Progenitor cell of endocrine pancreas (in vitro differentiated cells): ENCODE results near the gene NBPF6. TPM values are rescaled to one million over a fixed set of nuclear protein-coding genes. Genes with fewer than 3 reads are reported as not detected.
"Not testable (repeated sequence)": the region's sequence is repeated elsewhere in the genome, so short reads cannot be mapped to it uniquely, and the experiment has no call there.

ENCODE experiments used
- DNase-seq: peaks from one replicate; pipeline ENCODE4 v3.0.0; 2021; ENCODE audit warnings: low spot score; ENCODE audit not compliant: unreplicated experiment
- H3K27ac Mint-ChIP-seq: 2 replicates; pipeline ENCODE4 v1.8.0; 2021; ENCODE audit warnings: mild to moderate bottlenecking, moderate library complexity, mixed read lengths
- H3K27me3 Mint-ChIP-seq: 2 replicates; pipeline ENCODE4 v1.8.0; 2021; ENCODE audit warnings: mixed read lengths
- H3K36me3 Mint-ChIP-seq: 2 replicates; pipeline ENCODE4 v1.8.0; 2022; ENCODE audit warnings: mixed read lengths; ENCODE audit not compliant: insufficient read depth
- H3K4me1 Mint-ChIP-seq: 2 replicates; pipeline ENCODE4 v1.8.0; 2021; ENCODE audit warnings: low read depth, mixed read lengths
- H3K4me3 Mint-ChIP-seq: 2 replicates; pipeline ENCODE4 v1.8.0; 2021; ENCODE audit warnings: low read depth, mild to moderate bottlenecking, moderate library complexity, mixed read lengths
- H3K9me3 Mint-ChIP-seq: 2 replicates; pipeline ENCODE4 v1.8.0; 2021; ENCODE audit warnings: low read depth, mixed read lengths
- long read RNA-seq: library from polyadenylated mRNA; unstranded; transcript quantifications from one replicate; pipeline ENCODE4 v2.0.0, GENCODE V29; 2020
- total RNA-seq: library from RNA; stranded (reverse); gene quantifications from 2 replicates; pipeline ENCODE4 v1.2.1, GENCODE V29; 2021

NBPF6 gene, protein sequence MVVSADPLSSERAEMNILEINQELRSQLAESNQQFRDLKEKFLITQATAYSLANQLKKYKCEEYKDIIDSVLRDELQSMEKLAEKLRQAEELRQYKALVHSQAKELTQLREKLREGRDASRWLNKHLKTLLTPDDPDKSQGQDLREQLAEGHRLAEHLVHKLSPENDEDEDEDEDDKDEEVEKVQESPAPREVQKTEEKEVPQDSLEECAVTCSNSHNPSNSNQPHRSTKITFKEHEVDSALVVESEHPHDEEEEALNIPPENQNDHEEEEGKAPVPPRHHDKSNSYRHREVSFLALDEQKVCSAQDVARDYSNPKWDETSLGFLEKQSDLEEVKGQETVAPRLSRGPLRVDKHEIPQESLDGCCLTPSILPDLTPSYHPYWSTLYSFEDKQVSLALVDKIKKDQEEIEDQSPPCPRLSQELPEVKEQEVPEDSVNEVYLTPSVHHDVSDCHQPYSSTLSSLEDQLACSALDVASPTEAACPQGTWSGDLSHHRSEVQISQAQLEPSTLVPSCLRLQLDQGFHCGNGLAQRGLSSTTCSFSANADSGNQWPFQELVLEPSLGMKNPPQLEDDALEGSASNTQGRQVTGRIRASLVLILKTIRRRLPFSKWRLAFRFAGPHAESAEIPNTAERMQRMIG
- not detected in 2 replicates for total RNA-seq
- long read RNA-seq = 0 reads

DNA sequence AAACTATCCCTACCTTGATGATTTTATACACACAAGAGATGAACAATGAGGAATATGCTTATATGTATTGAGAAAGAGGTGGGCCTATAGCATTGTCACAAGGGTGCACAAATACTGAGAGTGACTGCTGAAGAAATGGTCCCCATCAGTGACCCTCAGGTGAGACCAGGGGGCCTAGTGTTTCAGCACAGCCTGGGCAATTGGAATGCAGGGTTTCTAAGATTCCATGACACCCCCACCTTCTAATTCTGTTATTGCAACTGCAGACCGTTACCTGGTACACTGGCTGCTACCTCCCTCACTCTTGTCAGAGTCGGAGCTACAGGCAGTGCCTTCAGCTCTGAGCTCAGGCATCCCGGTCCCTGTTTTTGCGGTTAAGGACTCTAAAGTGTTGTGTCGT lies at the start of gene NBPF6:
NBPF6 (plus strand) TSS at position 301 of the 400 bp plus-strand sequence. CDS start 259 bp downstream, outside the sequence.
- not testable (repeated sequence) for H3K27ac Mint-ChIP-seq, DNase-seq, H3K9me3 Mint-ChIP-seq, H3K4me3 Mint-ChIP-seq, H3K36me3 Mint-ChIP-seq, H3K27me3 Mint-ChIP-seq, H3K4me1 Mint-ChIP-seq

DNA sequence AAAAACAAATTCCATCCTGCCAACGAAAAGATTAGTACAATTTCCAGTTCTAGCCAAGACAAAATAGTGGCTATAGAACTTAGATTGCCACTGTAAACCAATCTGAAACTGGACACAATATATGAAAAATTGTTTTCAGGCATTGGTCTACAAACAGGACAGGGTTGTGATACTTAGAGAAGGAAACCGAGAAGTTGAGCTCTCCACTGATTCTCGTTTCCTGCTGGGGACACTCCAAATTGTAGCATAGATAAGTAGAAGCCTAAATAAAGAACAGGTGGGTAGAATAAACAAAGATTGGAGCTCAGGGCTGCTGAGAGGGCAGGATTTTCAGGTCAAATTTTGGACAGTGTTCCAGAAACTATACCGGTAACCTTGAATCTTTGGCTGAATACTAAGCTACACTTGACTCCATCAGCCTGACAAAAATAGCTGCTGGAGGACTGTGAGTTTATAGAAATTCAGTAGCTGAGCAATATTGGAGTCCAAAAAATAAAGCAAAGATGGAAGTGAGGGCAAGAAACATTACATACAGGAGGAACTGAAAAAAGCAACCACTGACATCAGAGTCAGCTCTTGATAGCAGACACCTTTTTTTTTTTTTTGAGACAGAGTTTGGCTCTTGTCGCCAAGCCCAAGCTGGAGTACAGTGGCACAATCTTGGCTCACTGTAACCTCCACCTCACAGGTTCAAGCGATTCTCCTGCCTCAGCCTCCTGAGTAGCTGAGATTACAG lies 38.9 kb upstream of the NBPF6 start:
- H3K36me3 Mint-ChIP-seq, H3K4me3 Mint-ChIP-seq, DNase-seq, H3K4me1 Mint-ChIP-seq, H3K27me3 Mint-ChIP-seq, H3K27ac Mint-ChIP-seq, H3K9me3 Mint-ChIP-seq: not testable (repeated sequence)

DNA sequence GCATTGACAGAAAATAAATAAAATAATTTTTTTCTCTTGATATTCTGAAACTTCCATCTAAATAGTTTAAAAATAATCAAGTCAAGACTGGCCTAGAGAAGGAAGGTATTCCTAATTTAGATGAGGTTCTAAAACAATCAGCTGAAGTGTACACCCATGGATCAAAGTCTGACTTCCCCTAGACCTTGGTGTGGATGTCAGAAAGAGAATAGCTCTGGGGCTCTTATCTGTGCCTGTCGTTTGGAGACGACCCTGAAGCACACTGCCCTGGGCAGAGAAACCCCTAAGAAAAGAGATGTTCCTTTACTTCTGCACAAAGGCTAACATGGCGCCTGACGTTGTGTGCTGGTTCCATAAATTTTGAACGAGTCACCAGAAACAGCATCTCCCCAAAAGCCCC lies 30.0 kb upstream of the NBPF6 start:
- not testable (repeated sequence) for H3K9me3 Mint-ChIP-seq, H3K36me3 Mint-ChIP-seq, H3K4me1 Mint-ChIP-seq, H3K4me3 Mint-ChIP-seq, H3K27me3 Mint-ChIP-seq, DNase-seq, H3K27ac Mint-ChIP-seq

DNA sequence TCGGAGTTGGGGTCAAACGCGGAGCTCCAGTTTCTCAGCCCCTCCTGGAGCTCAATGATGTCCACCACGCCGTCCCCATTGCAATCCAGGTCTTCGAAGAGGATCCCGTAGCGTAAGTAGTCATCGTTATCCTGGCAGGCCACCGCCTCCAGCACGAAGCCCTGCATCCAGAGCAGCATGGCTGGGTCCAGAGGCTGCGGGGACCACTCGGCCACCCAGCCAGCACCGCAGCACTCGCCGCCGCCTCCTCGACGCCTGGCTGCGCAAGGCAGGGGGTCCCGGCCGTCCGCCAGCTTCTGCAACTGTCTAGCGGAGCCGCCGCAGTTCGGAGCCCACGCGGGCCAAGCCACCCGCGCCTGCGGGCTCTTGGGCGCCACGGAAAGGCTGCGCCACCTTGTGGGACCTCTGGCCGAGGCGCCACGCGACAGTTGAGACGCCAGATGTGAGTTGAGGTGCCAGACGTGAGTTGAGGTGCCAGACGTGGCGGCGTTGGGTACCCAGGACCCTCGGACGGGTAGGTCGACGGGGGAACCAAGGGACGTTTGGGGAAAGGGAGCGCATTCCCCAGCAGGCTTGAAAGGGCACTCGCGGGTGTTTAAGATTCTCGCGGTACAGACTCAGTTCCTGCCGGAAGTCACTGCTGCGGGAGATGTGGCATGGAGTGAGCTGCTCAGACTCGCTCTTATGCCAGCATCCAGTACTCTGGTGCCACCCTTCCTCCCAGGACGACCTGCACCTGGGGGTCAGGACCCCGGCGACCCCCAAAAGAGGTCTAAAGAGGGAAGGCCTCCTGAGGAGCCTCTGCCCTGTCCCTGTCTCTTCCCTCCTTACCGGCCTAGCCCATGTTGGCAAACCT lies 28.9 kb upstream of the NBPF6 start:
- DNase-seq, H3K9me3 Mint-ChIP-seq, H3K4me3 Mint-ChIP-seq, H3K36me3 Mint-ChIP-seq, H3K4me1 Mint-ChIP-seq, H3K27me3 Mint-ChIP-seq, H3K27ac Mint-ChIP-seq: not testable (repeated sequence)

DNA sequence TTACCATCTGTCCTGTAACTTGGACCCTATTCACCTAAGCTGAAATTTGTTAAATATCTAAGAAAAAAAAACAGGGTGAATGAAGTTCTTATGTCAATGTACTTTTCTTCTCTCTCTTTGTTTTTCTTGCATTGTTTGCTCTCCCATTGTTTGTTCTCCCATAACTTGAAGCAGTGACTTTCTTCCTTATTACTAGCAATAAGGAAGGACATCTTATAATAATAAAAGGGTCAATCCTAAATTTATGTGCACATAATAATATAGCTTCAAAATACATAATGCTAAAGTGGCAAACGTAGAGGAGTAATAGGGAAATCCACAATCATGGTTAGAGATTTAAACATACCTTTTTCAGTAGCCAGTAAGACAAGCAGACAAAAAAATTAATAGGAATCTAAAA lies 23.3 kb upstream of the NBPF6 start:
- not testable (repeated sequence) for H3K4me3 Mint-ChIP-seq

DNA sequence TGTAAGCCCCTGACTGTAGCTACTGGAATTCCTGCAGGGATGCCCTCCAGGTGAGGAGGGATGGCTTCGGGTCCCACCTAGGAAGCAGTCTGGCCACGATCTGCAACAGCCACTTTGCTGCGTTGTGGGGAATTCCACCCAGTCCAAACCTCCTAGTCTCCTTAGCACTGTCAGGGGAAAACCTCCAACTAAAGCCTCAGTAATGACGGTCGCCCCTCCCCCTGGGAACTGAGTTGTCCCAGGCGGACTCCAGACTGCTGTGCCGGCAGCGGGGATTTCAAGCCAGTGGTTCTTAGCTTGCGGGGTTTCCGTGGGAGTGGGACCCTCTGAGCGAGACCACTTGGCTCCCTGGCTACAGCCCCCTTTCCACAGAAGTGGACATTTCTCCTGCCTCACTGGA lies 18.1 kb upstream of the NBPF6 start:
- H3K36me3 Mint-ChIP-seq, H3K27ac Mint-ChIP-seq, H3K4me1 Mint-ChIP-seq, H3K9me3 Mint-ChIP-seq, H3K27me3 Mint-ChIP-seq, H3K4me3 Mint-ChIP-seq, DNase-seq: not testable (repeated sequence)

More for the DNA sequence above, 23.3 kb upstream of the NBPF6 start:
- not testable (repeated sequence) for H3K27ac Mint-ChIP-seq, H3K27me3 Mint-ChIP-seq, DNase-seq, H3K4me1 Mint-ChIP-seq, H3K36me3 Mint-ChIP-seq, H3K9me3 Mint-ChIP-seq

DNA sequence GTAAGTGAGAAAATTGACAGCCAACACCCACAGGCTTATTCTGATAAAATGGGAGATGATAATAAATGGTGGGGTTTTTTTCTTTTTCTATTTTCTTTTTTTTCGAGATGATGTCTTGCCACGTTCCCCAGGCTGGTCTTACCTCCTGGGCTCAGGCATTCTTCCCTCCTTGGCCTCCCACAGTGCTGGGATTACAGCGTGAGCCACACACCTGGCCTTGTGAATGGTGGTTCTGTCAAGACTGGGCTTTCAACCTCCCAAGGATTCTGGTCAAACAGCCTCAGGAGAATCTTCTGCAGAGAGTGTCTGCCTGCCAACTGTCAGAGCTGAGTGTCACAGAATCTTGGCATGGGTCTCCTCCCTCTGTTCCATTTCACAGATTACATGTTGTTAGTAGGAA lies 16.7 kb upstream of the NBPF6 start:
- not testable (repeated sequence) for H3K27me3 Mint-ChIP-seq, H3K36me3 Mint-ChIP-seq, H3K4me1 Mint-ChIP-seq, H3K27ac Mint-ChIP-seq, H3K9me3 Mint-ChIP-seq, H3K4me3 Mint-ChIP-seq, DNase-seq

DNA sequence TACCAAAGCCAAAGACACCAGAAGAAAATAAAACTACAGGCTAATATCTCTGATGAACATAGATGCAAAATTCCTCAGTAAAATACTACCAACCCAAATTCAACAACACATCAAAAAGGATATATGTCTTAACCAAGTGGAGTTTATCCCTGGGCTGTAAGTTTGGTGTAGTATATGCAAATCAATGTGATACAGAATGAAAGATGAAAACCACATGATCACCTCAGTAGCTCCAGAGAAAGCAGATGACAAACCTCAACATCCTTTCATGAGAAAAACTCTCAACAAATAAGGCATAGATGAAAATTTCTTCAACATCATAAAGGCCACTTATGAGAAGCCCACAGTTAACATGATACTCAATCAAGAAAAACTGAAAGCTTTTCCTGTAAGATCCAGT lies 11.6 kb upstream of the NBPF6 start:
- not testable (repeated sequence) for H3K27me3 Mint-ChIP-seq, DNase-seq, H3K27ac Mint-ChIP-seq, H3K4me1 Mint-ChIP-seq, H3K9me3 Mint-ChIP-seq, H3K4me3 Mint-ChIP-seq, H3K36me3 Mint-ChIP-seq

DNA sequence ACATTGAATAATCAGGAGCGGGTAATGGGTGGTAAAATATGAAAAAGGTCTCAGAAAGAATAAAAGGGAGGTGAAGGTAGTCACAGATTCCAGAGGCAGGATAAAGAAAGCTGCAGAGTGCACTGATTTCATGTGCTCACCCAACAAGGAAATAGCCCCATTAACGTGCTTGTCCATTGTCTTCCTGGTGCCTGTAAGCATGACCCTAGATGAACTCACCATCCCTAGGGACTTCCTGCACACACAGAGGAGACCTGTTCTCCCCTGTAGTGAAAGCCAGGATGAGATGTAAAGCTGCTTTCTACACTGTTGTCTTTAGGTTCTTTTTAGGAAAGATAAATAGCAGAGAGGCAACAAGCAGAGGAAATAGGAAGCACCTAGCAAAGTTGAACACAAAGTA lies 4.4 kb downstream of the NBPF6 start:
- not testable (repeated sequence) for H3K27me3 Mint-ChIP-seq, H3K27ac Mint-ChIP-seq, H3K4me3 Mint-ChIP-seq, H3K4me1 Mint-ChIP-seq, DNase-seq, H3K36me3 Mint-ChIP-seq, H3K9me3 Mint-ChIP-seq

DNA sequence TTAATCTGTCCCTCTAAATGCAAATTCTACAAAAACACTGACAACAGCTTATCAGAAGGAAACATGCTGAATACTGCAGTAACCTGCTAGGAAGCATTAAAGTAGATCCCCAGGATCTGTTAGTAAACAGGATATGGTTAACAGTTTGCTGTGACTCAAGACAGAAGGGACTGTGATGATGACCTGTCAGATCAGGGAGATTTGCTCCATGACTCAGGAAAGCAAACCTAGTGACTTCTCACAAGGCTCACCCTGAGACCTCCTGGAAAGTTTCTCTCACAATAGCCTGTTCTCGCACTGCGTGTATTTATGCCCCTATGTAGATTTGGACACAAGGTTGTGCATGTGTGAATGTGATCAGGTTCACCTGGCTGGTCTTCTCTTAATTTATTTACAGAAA lies 8.5 kb downstream of the NBPF6 start:
- H3K36me3 Mint-ChIP-seq, DNase-seq, H3K4me3 Mint-ChIP-seq, H3K27me3 Mint-ChIP-seq, H3K27ac Mint-ChIP-seq, H3K9me3 Mint-ChIP-seq, H3K4me1 Mint-ChIP-seq: not testable (repeated sequence)

DNA sequence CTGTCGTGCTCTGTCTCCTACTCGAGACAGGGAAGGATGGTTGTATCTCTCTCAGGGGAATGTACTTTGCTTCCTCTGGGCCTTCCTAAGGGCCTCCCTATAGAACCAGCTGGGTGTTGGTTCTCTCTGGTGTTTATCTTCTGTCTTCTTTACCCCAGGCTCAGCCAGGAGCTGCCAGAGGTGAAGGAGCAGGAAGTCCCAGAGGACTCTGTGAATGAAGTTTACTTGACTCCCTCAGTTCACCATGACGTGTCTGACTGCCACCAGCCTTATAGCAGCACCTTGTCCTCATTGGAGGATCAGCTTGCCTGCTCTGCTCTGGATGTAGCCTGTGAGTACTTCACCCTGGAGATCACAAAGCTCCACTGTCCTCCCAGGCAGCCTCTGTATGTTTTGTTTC lies 11.6 kb downstream of the NBPF6 start:
- H3K9me3 Mint-ChIP-seq, H3K4me3 Mint-ChIP-seq, DNase-seq, H3K27me3 Mint-ChIP-seq, H3K36me3 Mint-ChIP-seq, H3K4me1 Mint-ChIP-seq, H3K27ac Mint-ChIP-seq: not testable (repeated sequence)

DNA sequence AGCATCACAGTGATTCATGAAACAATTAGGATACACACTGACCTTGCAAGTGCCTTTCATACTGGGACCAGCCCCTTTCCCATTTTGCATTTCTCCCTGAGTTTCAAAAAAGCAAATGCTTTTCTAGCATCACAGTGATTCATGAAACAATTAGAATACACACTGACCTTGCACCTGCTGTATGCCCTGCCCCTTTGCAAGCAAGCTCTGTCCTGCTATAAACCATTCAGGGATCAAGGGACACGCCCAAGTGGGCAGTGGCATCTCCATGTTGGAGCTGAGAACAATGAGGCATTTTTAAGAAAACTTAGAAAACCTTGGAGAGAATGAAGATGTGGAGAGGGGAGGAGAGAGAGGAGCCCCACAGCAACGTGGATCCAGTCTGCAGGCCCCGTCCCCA lies 13.8 kb downstream of the NBPF6 start:
- H3K27ac Mint-ChIP-seq, H3K36me3 Mint-ChIP-seq, H3K4me1 Mint-ChIP-seq, H3K4me3 Mint-ChIP-seq, DNase-seq, H3K27me3 Mint-ChIP-seq, H3K9me3 Mint-ChIP-seq: not testable (repeated sequence)
